Omental fat pad (tissue), 4 donors: ENCODE data around the gene FSTL5. TPM values are rescaled to one million over a fixed set of nuclear protein-coding genes. Genes with fewer than 3 reads are reported as not detected.

Experiments
- ATAC-seq: fragments of 150-250 bp; one replicate; pipeline ENCODE4 v1.9.1; 2016; ENCODE audit warnings: mild to moderate bottlenecking, moderate library complexity; ENCODE audit not compliant: low FRiP score
- DNase-seq: peaks from one replicate; pipeline ENCODE4 v3.0.0-alpha.2; 2019; ENCODE audit warnings: low spot score
- total RNA-seq, 4 donors: library from RNA; depleted of rRNA; stranded (reverse); fragments of >200 nt; gene quantifications; one replicate each; pipeline ENCODE4 v1.1.0, GENCODE V29; 2016
- TF ChIP-seq, protein P1 (sequence below), 3 donors: fragments of 450-650 bp; IDR thresholded peaks; one replicate each; pipeline ENCODE4 v1.5.1; 2016 to 2017; ENCODE audit warnings: antibody characterized with exemption in 3 of 3, mild to moderate bottlenecking in 3 of 3, moderate library complexity in 2 of 3

Gene FSTL5
- total RNA-seq, 4 donors from 2014 or later: not detected

DNA sequence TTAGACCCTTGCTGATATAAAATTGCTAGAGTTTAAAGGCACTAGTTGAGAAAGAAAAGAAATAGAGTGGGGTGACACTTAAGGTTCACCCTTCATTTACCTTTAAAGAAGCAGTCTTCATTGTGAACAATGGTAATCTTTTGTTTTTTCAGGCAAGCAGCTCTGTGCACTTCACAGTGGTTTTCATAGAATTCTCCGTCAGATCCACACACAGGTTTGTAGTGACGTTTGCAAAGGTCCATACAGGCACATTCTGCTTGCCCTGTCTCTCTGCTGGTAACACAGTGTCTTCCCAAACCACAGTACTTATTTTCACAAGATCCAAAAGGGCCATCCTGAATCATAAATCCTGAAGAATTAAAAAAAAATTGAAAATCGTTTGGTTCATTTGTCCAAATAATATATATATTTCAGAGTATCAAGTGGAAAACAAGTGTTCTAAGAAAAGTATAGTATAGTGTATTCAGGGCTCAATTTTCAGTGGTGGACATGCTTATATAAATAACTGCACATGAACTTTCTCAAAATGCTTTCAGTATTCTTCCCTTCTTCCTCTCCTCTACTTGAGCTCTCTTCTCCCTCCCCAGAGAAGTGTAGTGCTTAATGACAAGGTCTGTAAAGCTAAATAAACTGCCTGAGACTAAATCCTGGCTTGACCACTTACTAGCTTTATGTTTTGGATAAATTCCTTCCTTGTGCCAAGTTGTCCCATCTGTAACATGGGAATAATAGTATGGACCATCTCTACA, 243.3 kb downstream of the FSTL5 start:
- TF ChIP-seq, protein P1, sequence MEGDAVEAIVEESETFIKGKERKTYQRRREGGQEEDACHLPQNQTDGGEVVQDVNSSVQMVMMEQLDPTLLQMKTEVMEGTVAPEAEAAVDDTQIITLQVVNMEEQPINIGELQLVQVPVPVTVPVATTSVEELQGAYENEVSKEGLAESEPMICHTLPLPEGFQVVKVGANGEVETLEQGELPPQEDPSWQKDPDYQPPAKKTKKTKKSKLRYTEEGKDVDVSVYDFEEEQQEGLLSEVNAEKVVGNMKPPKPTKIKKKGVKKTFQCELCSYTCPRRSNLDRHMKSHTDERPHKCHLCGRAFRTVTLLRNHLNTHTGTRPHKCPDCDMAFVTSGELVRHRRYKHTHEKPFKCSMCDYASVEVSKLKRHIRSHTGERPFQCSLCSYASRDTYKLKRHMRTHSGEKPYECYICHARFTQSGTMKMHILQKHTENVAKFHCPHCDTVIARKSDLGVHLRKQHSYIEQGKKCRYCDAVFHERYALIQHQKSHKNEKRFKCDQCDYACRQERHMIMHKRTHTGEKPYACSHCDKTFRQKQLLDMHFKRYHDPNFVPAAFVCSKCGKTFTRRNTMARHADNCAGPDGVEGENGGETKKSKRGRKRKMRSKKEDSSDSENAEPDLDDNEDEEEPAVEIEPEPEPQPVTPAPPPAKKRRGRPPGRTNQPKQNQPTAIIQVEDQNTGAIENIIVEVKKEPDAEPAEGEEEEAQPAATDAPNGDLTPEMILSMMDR (IDR thresholded peaks at IDR 0.05): no peak
- no peak for ATAC-seq
- no peak for DNase-seq

DNA sequence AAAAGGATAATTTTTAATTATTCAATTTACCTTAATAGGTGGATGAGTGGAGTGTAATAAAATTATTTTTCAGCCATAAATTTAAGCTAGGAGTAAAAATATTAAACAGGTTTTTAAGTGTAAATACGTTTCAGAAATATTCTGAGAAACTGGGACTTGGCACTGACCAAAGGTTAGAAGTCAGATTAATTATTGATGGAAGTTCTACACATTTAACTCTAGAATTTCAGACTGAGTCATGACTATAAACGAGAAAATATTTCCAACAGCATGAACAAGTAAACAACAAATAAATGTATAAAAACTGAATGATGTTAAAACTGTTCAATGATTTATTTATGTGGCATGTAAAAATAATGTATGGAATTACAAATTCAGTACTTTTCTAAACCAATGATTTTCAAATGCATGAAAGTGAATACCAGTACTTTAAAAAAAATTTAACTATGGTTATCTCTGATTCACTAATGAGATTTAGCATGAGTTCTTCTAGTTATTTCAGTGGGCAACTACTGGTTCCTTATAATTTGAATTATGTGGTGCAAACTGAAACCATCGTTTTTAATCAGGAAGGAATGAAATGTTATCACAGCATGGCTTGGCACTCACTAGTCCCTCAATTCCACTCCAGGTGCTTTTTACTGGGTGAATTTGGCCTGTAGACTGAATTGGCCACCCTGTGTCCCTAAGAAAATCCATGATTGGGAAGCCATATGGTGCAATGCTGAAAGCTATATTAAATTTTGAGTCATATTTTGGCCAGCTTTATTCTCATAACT, 244.2 kb downstream of the FSTL5 start:
- DNase-seq (no peak), ATAC-seq (no peak)
- TF ChIP-seq, protein P1 (IDR thresholded peaks at IDR 0.05): no peak

DNA sequence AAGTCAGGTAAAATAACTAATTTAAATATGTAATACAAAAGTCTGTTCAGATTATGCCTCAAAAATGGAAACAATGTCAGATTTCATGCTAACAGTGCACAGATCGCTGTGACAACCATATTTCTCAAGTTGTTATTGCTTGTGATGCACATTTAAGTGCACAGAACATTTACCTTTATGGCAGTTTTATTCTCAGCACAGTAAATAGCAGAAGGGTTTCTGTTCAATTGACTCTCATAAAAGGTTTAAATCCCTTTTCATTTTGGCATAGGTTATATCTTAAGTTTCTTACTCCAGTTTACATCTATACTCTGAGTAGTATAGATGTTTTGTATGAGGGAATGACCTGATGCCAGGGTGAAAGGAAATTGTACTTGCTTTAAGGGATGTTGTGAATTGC, 247.8 kb downstream of the FSTL5 start:
- TF ChIP-seq, protein P1 (IDR thresholded peaks at IDR 0.05): no peak
- ATAC-seq (no peak), DNase-seq (no peak)

DNA sequence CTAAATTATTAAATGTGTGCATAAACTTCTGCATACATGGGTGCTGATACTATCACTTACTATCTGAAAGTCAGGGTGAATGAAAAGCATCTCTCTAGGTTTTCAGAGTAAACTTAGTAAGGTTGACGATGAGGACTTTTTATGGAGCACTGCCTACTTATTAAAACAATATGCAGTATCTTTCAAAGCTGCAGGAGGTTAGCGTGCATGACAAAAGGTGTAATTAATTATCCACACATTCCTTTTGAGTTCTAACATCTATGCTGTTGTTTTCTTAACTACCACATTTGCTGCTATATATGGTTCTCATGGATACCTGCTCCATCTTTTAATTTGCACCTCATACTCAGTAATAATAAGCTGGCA, 256.2 kb downstream of the FSTL5 start:
- no peak for ATAC-seq
- DNase-seq: no peak
- TF ChIP-seq, protein P1 (IDR thresholded peaks at IDR 0.05): no peak

DNA sequence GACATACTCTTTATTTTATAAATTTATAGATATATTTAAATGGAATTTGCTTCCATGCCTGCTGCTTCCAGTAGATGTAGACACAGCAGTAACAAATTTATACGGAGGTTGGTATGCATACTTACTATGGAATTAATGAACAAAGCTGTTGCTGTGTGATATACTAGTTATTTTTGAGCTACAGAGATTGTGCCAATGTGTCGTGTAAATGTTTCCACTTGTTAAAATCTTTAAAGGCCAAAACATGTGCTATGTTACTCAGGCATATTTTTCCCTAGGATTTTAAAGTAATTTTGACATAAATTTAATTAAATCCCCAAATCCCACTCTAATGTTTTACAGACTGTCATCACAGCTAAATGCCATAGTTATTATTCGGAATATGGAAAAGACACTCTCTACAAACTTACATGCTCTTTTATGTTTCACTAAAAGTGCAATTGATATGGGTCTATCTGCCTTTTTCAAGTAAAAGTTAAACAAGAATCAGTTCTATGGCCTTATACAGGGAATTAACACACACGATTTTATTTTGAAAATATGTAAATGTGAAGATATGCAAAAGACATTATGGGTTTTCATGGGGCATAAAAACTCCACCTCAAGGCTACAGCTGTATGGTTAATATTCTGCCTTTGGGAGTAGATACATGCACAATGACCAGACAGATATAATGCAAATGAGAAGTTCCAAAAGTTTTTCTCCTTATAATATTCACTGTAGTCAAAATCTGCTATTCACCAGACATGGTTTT, 256.8 kb downstream of the FSTL5 start:
- TF ChIP-seq, protein P1 (IDR thresholded peaks at IDR 0.05): no peak
- ATAC-seq: no peak
- DNase-seq: no peak

DNA sequence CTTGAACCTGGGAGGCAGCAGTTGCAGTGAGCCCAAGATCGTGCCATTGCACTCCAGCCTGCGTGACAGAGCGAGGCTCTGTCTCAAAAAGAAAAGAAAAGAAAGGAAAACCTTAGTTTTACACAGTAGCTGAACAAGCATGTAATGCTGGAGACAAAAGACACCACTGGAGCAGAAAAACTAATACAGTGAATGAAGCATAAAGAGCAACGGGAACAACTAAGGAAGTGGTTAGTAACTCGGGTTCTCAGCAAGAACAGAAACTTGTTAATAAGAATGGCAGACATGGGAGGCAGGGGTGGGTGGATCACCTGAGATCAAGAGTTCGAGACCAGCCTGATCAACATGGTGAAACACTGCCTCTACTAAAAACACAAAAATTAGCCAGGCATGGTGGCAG, 263.7 kb downstream of the FSTL5 start:
- TF ChIP-seq, protein P1 (IDR thresholded peaks at IDR 0.05): no peak
- no peak for DNase-seq

More for the DNA sequence above, 263.7 kb downstream of the FSTL5 start:
- ATAC-seq: no peak
